Uterus (tissue), 2 donors: ENCODE data around the gene PRG2.

Source experiments
- POLR2A ChIP-seq, 2 donors: fragments of 450-650 bp; IDR thresholded peaks; one replicate each; pipeline ENCODE4 v1.6.1; 2016; ENCODE audit warnings: antibody characterized with exemption in 2 of 2, mild to moderate bottlenecking in 1 of 2, moderate library complexity in 1 of 2
- TF ChIP-seq, protein P1 (sequence below), 4 experiments: fragments of 200-600 bp in 2 of 4; fragments of 450-650 bp in 2 of 4; sonication (generic) in 2 of 4; IDR thresholded peaks; one replicate each; pipeline ENCODE4 v1.5.1; 2016 to 2019; ENCODE audit warnings: antibody characterized with exemption in 4 of 4, mild to moderate bottlenecking in 2 of 4, moderate library complexity in 1 of 4

DNA sequence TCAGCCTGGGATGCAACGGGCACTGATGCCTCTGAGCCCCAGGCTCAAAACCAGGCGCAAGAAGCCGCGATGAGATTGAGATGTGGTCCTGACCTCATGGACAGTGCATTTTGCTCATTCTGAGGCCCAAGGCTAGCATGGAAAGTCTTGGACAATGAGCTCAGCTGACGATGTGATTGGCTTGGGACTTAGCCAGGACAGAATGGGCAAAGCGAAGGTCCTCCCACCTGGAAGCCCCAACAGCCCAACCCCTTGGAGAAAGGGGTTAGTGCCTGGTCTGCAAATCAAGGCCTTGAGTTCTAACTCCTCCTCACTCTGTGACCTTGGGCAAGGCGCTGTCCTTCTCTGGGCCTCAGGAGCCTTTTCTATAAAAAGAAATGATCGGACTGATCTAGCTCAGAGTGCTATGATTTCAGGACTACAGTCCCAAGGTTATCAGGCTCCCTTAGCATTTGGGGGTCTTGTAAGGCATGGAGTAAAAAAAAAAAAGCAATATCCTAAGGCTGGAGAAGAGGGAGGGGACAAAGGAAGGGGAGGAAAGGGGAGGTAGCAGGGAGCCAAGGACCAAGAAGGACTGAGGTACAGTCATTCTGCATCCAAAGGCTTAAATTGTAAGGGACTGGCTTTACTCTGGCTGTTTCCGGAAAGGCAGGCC is 33.8 kb upstream of the PRG2 start:
- TF ChIP-seq, protein P1, sequence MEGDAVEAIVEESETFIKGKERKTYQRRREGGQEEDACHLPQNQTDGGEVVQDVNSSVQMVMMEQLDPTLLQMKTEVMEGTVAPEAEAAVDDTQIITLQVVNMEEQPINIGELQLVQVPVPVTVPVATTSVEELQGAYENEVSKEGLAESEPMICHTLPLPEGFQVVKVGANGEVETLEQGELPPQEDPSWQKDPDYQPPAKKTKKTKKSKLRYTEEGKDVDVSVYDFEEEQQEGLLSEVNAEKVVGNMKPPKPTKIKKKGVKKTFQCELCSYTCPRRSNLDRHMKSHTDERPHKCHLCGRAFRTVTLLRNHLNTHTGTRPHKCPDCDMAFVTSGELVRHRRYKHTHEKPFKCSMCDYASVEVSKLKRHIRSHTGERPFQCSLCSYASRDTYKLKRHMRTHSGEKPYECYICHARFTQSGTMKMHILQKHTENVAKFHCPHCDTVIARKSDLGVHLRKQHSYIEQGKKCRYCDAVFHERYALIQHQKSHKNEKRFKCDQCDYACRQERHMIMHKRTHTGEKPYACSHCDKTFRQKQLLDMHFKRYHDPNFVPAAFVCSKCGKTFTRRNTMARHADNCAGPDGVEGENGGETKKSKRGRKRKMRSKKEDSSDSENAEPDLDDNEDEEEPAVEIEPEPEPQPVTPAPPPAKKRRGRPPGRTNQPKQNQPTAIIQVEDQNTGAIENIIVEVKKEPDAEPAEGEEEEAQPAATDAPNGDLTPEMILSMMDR (IDR thresholded peaks at IDR 0.05): no peak
- TF ChIP-seq POLR2A (IDR thresholded peaks at IDR 0.05): no peak
